Measurements from ENCODE around the gene BEST4. TPM values are rescaled to one million over a fixed set of nuclear protein-coding genes. Genes with fewer than 3 reads are reported as not detected.
A peak's percentile ranks its signal among the peaks of the same experiment; 100 is the strongest.

Gene BEST4
- total and polyA plus RNA-seq, 2 of the 4 experiments (the other 2 are of a cell fraction), result 0.07 TPM; not detected in 1

GRCh38 chr1:44812822-44813543, 25.0 kb upstream of the BEST4 start:
- Histone ChIP-seq H3K9me1 (ENCODE audit: insufficient read depth, low read length) (peaks cover 29% of the 10 kb centered on the region), H3K36me3 (ENCODE audit: control insufficient read depth, insufficient read depth, low read length) (peaks cover 1% of the 10 kb centered on the region; the same call in 1 of the 2 replicates), H2BK15ac (ENCODE audit: low read depth, low read length) (no peak overlapping the region), H2AK5ac (ENCODE audit: low read depth, low read length) (peak overlapping the region; percentile 24; the same call in 1 of the 2 replicates), H3K4me1 (ENCODE audit: control insufficient read depth, insufficient read depth, low read length) (peaks cover 48% of the 10 kb centered on the region), H3K27ac (ENCODE audit: insufficient read depth, low read length) (no peak overlapping the region; the same call in 1 of the 2 replicates), H3K9ac (ENCODE audit: low read depth, low read length) (no peak overlapping the region), H3K9me3 (ENCODE audit: control insufficient read depth, insufficient read depth, low read length) (no peaks in the 10 kb centered on the region), H4K5ac (ENCODE audit: low read depth, low read length) (no peak overlapping the region), H3K23ac (ENCODE audit: low read depth, low read length) (no peak overlapping the region), H3K4ac (ENCODE audit: low read depth, low read length) (peak overlapping the region; percentile 81; the same call in 1 of the 2 replicates), H2AFZ (replicated peaks; ENCODE audit: low read length, poor library complexity) (peak overlapping the region; percentile 87), H3K18ac (ENCODE audit: low read depth, low read length) (no peak overlapping the region), H3K79me1 (ENCODE audit: low read depth in 1 of 2, low read length in 2 of 2) (peaks cover 19 to 55% of the 10 kb centered on the region in 2 experiments), H4K91ac (ENCODE audit: insufficient read depth, low read depth, low read length) (no peak overlapping the region; the same call in 1 of the 2 replicates), H2BK120ac (ENCODE audit: low read depth, low read length) (no peak overlapping the region; the same call in 1 of the 2 replicates), H2BK20ac (ENCODE audit: low read depth, low read length) (no peak overlapping the region), H3K56ac (ENCODE audit: extremely low read depth, insufficient read depth, low read length) (no peak overlapping the region), H3K14ac (replicated peaks; ENCODE audit: low read depth, low read length) (no peak overlapping the region), H2AK9ac (replicated peaks; ENCODE audit: low read depth, low read length, poor library complexity) (peak overlapping the region; percentile 96), H2BK5ac (ENCODE audit: low read depth, low read length, poor library complexity, severe bottlenecking) (no peak overlapping the region), H3K27me3 (ENCODE audit: control insufficient read depth, insufficient read depth, low read length) (no peaks in the 10 kb centered on the region), H4K20me1 (ENCODE audit: insufficient read depth, low read length) (no peaks in the 10 kb centered on the region), H4K8ac (ENCODE audit: low read depth in 2 of 2, low read length in 2 of 2) (peak overlapping the region in 1 of 2 experiments; percentile 16; a peak in 1 of 4 replicates), H3K4me3 (ENCODE audit: insufficient read depth, low read depth, low read length) (no peak overlapping the region), H3K4me2 (ENCODE audit: low read depth, low read length) (no peak overlapping the region)
- intact Hi-C loops (cut with micrococcal nuclease) (no loop called here), in situ Hi-C loops (cut with MboI; ENCODE audit: low sequenced_read_pairs) (no loop called here), dilution Hi-C loops (cut with HindIII; ENCODE audit: low sequenced_read_pairs, unreplicated experiment) (no loop called here)
- 65% methylated on average over 27 of the region's 48 CpGs; no CpG with 5 or more reads in 1 of the 2 experiments for WGBS, 2 experiments (ENCODE audit: extremely low coverage in 2 of 2, insufficient read length in 1 of 2)
- no TSS peak for BruUV-seq (replicated peaks)
- ATAC-seq (ENCODE audit: low read depth) (no peak), DNase-seq (no peak)
- CTCF ChIA-PET, result interaction anchor here (1.1 kb wide), 1 partner anchor 20 kb away, joined by 3 read pairs; no protein-coding TSS in a partner anchor
- POLR2A ChIA-PET (ENCODE audit: unreplicated experiment), result interaction anchor here (0.6 kb wide), 2 partner anchors 8 to 11 kb away, joined by 5 to 6 read pairs; no protein-coding TSS in a partner anchor
- TF ChIP-seq SMC3 (IDR thresholded peaks at IDR 0.05; ENCODE audit: low read depth, low read length) (no peak), CEBPB (IDR thresholded peaks at IDR 0.05; ENCODE audit: low read depth, low read length) (no peak), POLR2A (IDR thresholded peaks at IDR 0.05; ENCODE audit: low read depth, low read length) (no peak)
